ENCODE measurements around the gene FUBP1. TPM values are rescaled to one million over a fixed set of nuclear protein-coding genes. Genes with fewer than 3 reads are reported as not detected.

FUBP1 gene
- total and polyA plus RNA-seq, 2 of the 13 experiments (the other 11 are each of a cell fraction or from before 2014, with no cell fraction given): 98.1 to 166 TPM

- no peak overlapping the region for H2AFZ ChIP-seq (ENCODE audit: low read length)
- no peaks in the 10 kb centered on the region for H3K9me3 ChIP-seq (ENCODE audit: low read length)
- peak overlapping the region; percentile 79 for H3K4me2 ChIP-seq (ENCODE audit: low read depth, low read length)
- BruUV-seq (replicated peaks): no TSS peak
- no peaks in the 10 kb centered on the region for H3K27me3 ChIP-seq (ENCODE audit: control insufficient read depth in 1 of 2, insufficient read depth in 2 of 2, low read length in 2 of 2)
- TF ChIP-seq, protein P1, sequence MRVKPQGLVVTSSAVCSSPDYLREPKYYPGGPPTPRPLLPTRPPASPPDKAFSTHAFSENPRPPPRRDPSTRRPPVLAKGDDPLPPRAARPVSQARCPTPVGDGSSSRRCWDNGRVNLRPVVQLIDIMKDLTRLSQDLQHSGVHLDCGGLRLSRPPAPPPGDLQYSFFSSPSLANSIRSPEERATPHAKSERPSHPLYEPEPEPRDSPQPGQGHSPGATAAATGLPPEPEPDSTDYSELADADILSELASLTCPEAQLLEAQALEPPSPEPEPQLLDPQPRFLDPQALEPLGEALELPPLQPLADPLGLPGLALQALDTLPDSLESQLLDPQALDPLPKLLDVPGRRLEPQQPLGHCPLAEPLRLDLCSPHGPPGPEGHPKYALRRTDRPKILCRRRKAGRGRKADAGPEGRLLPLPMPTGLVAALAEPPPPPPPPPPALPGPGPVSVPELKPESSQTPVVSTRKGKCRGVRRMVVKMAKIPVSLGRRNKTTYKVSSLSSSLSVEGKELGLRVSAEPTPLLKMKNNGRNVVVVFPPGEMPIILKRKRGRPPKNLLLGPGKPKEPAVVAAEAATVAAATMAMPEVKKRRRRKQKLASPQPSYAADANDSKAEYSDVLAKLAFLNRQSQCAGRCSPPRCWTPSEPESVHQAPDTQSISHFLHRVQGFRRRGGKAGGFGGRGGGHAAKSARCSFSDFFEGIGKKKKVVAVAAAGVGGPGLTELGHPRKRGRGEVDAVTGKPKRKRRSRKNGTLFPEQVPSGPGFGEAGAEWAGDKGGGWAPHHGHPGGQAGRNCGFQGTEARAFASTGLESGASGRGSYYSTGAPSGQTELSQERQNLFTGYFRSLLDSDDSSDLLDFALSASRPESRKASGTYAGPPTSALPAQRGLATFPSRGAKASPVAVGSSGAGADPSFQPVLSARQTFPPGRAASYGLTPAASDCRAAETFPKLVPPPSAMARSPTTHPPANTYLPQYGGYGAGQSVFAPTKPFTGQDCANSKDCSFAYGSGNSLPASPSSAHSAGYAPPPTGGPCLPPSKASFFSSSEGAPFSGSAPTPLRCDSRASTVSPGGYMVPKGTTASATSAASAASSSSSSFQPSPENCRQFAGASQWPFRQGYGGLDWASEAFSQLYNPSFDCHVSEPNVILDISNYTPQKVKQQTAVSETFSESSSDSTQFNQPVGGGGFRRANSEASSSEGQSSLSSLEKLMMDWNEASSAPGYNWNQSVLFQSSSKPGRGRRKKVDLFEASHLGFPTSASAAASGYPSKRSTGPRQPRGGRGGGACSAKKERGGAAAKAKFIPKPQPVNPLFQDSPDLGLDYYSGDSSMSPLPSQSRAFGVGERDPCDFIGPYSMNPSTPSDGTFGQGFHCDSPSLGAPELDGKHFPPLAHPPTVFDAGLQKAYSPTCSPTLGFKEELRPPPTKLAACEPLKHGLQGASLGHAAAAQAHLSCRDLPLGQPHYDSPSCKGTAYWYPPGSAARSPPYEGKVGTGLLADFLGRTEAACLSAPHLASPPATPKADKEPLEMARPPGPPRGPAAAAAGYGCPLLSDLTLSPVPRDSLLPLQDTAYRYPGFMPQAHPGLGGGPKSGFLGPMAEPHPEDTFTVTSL (CRISPR knock-in tag; IDR thresholded peaks at IDR 0.05; ENCODE audit: borderline replicate concordance): 0 out of 2 replicates have a peak, but pooled peaks have one; percentile 4
- TF ChIP-seq ARID5B (CRISPR knock-in tag; IDR thresholded peaks at IDR 0.05) (peak; percentile 21; the same call in 1 of the 2 replicates), GATAD2A (CRISPR knock-in tag; IDR thresholded peaks at IDR 0.05) (peak; percentile 17; the same call in 1 of the 2 replicates), KAT7 (CRISPR knock-in tag; IDR thresholded peaks at IDR 0.05; ENCODE audit: borderline replicate concordance) (0 out of 2 replicates have a peak, but pooled peaks have one; percentile 8), ZFP36L1 (CRISPR knock-in tag; IDR thresholded peaks at IDR 0.05) (no peak), ARID3A (IDR thresholded peaks at IDR 0.05; ENCODE audit: low read depth, low read length) (peak; percentile 37; the same call in 1 of the 2 replicates)
- no peaks in the 10 kb centered on the region for H3K36me3 ChIP-seq (replicated peaks in 1 of 2; ENCODE audit: control insufficient read depth in 1 of 2, insufficient read depth in 2 of 2, low read length in 2 of 2)
- DNase-seq (ENCODE audit: low spot score): peak; percentile 64
- peak overlapping the region; percentile 97 for H3K27ac ChIP-seq (ENCODE audit: extremely low read length, insufficient read depth, low read length)
- intact Hi-C loops (cut with micrococcal nuclease; ENCODE audit: unreplicated experiment): loop anchor here (2.0 kb wide), 2 partner anchors 15 to 39 kb away; partner anchors contain the start of gene GIPC2
- no peak for ATAC-seq
- peaks cover 52% of the 10 kb centered on the region for H3K79me2 ChIP-seq (ENCODE audit: insufficient read depth, low read length)
- POLR2A ChIA-PET: interaction anchor here (3.0 to 9.1 kb wide), 2 partner anchors 26 to 40 kb away, joined by 56 to 161 read pairs; partner anchors contain the start of genes FUBP1 and GIPC2
- peak overlapping the region; percentile 76 for H3K9ac ChIP-seq (ENCODE audit: insufficient read depth, low read depth, low read length)
- 3% methylated on average over 1 of the region's 1 CpG for WGBS (ENCODE audit: low lambda C conversion rate)
- H3K4me3 ChIP-seq (replicated peaks in 1 of 3; ENCODE audit: insufficient read depth in 1 of 3, low read depth in 2 of 3, low read length in 3 of 3): peak overlapping the region; percentile 60 to 71 (median 62); a peak in 5 of 6 replicates
- peak; percentile 57 for FAIRE-seq
- H4K20me1 ChIP-seq (ENCODE audit: insufficient read depth, low read length): no peaks in the 10 kb centered on the region; the same call in none of the 2 replicates
- peaks cover 58% of the 10 kb centered on the region for H3K4me1 ChIP-seq (ENCODE audit: insufficient read depth, low read length)
- in situ Hi-C loops (cut with HindIII; ENCODE audit: extremely low pct_ligation_motif_present, low pct_unique_long_range_greater_than_20kb): no loop called here
- CTCF ChIA-PET (ENCODE audit: low intra/inter-chr PET ratio, low total read pairs): interaction anchor here (0.6 kb wide), 1 partner anchor 108 kb away, joined by 3 read pairs; no protein-coding TSS in a partner anchor
Measured at GRCh38 chr1:78005755-78006154, 26.9 kb upstream of the FUBP1 start.
